Body of pancreas (tissue), 4 donors: Measurements from ENCODE around the gene PTPRF.

Experiments used
- CTCF ChIP-seq, 7 experiments: fragments of 450-650 bp in 4 of 7; fragments of 200-600 bp in 3 of 7; sonication (generic) in 3 of 7; IDR thresholded peaks; one replicate each; pipeline ENCODE4 v1.5.1; 2016 to 2019; ENCODE audit warnings: antibody characterized with exemption in 7 of 7
- POLR2A ChIP-seq, 3 donors: fragments of 450-650 bp; IDR thresholded peaks; one replicate each; pipeline ENCODE4 v1.6.1; 2016; ENCODE audit warnings: antibody characterized with exemption in 3 of 3, mild to moderate bottlenecking in 2 of 3

GRCh38 chr1:43602990-43603389 is 72.3 kb downstream of the PTPRF start:
- no peak for TF ChIP-seq CTCF (IDR thresholded peaks at IDR 0.05)
- TF ChIP-seq POLR2A (IDR thresholded peaks at IDR 0.05): no peak
